Liver (tissue), 9 donors: Measurements from ENCODE around the gene BCL2L1. TPM values are rescaled to one million over a fixed set of nuclear protein-coding genes. Genes with fewer than 3 reads are reported as not detected.

Experiments used
- DNase-seq: peaks from one replicate; pipeline ENCODE4 v3.0.0-alpha.2; 2017; ENCODE audit warnings: low spot score
- H3K27ac ChIP-seq, 2 donors: one replicate each; pipeline ENCODE4 v1.7.0; 2013; ENCODE audit warnings: inconsistent platforms in 2 of 2, low read length in 2 of 2, control low read depth in 1 of 2, low read depth in 1 of 2, mild to moderate bottlenecking in 1 of 2
- H3K27me3 ChIP-seq, 4 donors: one replicate each; pipeline versions ENCODE4 v1.6.1 to v1.7.0; 2013; ENCODE audit warnings: low read length in 3 of 4, inconsistent platforms in 1 of 4, mild to moderate bottlenecking in 1 of 4, moderate library complexity in 1 of 4; ENCODE audit not compliant: control insufficient read depth in 4 of 4, insufficient read depth in 4 of 4
- H3K36me3 ChIP-seq, 4 donors: one replicate each; pipeline versions ENCODE4 v1.6.1 to v1.7.0; 2013; ENCODE audit warnings: low read length in 3 of 4, mild to moderate bottlenecking in 3 of 4, low read depth in 1 of 4, moderate library complexity in 1 of 4; ENCODE audit not compliant: control insufficient read depth in 4 of 4, insufficient read depth in 3 of 4
- H3K4me1 ChIP-seq, 4 donors: one replicate each; pipeline versions ENCODE4 v1.6.1 to v1.7.0; 2013; ENCODE audit warnings: low read length in 3 of 4, mild to moderate bottlenecking in 3 of 4, moderate library complexity in 1 of 4; ENCODE audit not compliant: control insufficient read depth in 4 of 4, insufficient read depth in 4 of 4
- H3K4me3 ChIP-seq, 3 donors: one replicate each; pipeline versions ENCODE4 v1.6.1 to v1.7.0; 2013; ENCODE audit warnings: low read length in 3 of 3, control low read depth in 1 of 3, low read depth in 1 of 3, mild to moderate bottlenecking in 1 of 3
- H3K9ac ChIP-seq, 2 donors: one replicate each; pipeline ENCODE4 v1.7.0; 2013; ENCODE audit warnings: low read length in 2 of 2, mild to moderate bottlenecking in 2 of 2, moderate library complexity in 2 of 2, control low read depth in 1 of 2, low read depth in 1 of 2
- H3K9me3 ChIP-seq, 4 donors: one replicate each; pipeline versions ENCODE4 v1.6.1 to v1.7.0; 2013; ENCODE audit warnings: low read length in 3 of 4; ENCODE audit not compliant: control insufficient read depth in 4 of 4
- ATF3 ChIP-seq: IDR thresholded peaks from 2 replicates; pipeline ENCODE4 v1.6.1; 2016; ENCODE audit warnings: antibody characterized with exemption
- CTCF ChIP-seq: fragments of 150-350 bp; IDR thresholded peaks from 2 replicates; pipeline ENCODE4 v1.5.1; 2017; ENCODE audit warnings: improper control_type of control experiment, low read depth, low read length; ENCODE audit not compliant: missing input control
- EGR1 ChIP-seq, 2 donors: IDR thresholded peaks; 2 replicates each; pipeline ENCODE4 v1.6.1; 2016 to 2018; ENCODE audit warnings: antibody characterized with exemption in 2 of 2, low read depth in 2 of 2
- FOXA1 ChIP-seq: IDR thresholded peaks from 2 replicates; pipeline ENCODE4 v1.6.1; 2016; ENCODE audit warnings: antibody characterized with exemption
- GABPA ChIP-seq, 2 donors: IDR thresholded peaks in 1 of 2; conservative IDR thresholded peaks in 1 of 2; 2 replicates each; pipeline ENCODE4 v1.6.1; 2016; ENCODE audit warnings: antibody characterized with exemption in 2 of 2, mild to moderate bottlenecking in 1 of 2, moderate library complexity in 1 of 2
- HNF4A ChIP-seq, 2 donors: conservative IDR thresholded peaks; 2 replicates each; pipeline ENCODE4 v1.6.1; 2016; ENCODE audit warnings: antibody characterized with exemption in 2 of 2, mild to moderate bottlenecking in 2 of 2
- HNF4G ChIP-seq: IDR thresholded peaks from 2 replicates; pipeline ENCODE4 v1.6.1; 2016; ENCODE audit warnings: antibody characterized with exemption
- JUND ChIP-seq, 2 donors: IDR thresholded peaks; 2 replicates each; pipeline ENCODE4 v1.6.1; 2016; ENCODE audit warnings: antibody characterized with exemption in 2 of 2
- MAX ChIP-seq: IDR thresholded peaks from 2 replicates; pipeline ENCODE4 v1.6.1; 2016; ENCODE audit warnings: antibody characterized with exemption
- RAD21 ChIP-seq, 2 donors: IDR thresholded peaks; 2 replicates each; pipeline ENCODE4 v1.6.1; 2016; ENCODE audit warnings: antibody characterized with exemption in 2 of 2, mild to moderate bottlenecking in 2 of 2
- REST ChIP-seq: IDR thresholded peaks from 2 replicates; pipeline ENCODE4 v1.6.1; 2016; ENCODE audit warnings: antibody characterized with exemption, mild to moderate bottlenecking
- RXRA ChIP-seq, 2 donors: IDR thresholded peaks; 2 replicates each; pipeline ENCODE4 v1.6.1; 2017 to 2018; ENCODE audit warnings: antibody characterized with exemption in 2 of 2, mild to moderate bottlenecking in 1 of 2
- SP1 ChIP-seq: IDR thresholded peaks from 2 replicates; pipeline ENCODE4 v1.6.1; 2018; ENCODE audit warnings: antibody characterized with exemption, mild to moderate bottlenecking
- TAF1 ChIP-seq: conservative IDR thresholded peaks from 2 replicates; pipeline ENCODE4 v1.6.1; 2016; ENCODE audit warnings: antibody characterized with exemption, mild to moderate bottlenecking
- YY1 ChIP-seq: IDR thresholded peaks from 2 replicates; pipeline ENCODE4 v1.6.1; 2016; ENCODE audit warnings: antibody characterized with exemption, mild to moderate bottlenecking
- WGBS: extraction: QIAGEN DNeasy Blood & Tissue Kit; methylation state at CpG from one replicate; pipeline ENCODE4 v1.1.7; 2013; 5-methylcytosine and 5-hydroxymethylcytosine counted together
- polyA plus RNA-seq, 2 donors: library from polyadenylated mRNA; stranded (reverse) in 1 of 2; unstranded in 1 of 2; fragments of 200-250 nt in 1 of 2; fragments of >200 nt in 1 of 2; fragmentation: Nextera tagmentation in 1 of 2; extraction: Ambion mirVana in 1 of 2; gene quantifications; one replicate each; pipeline versions ENCODE4 v1.2.1 to v1.2.3, GENCODE V29; 2013 to 2015
- total RNA-seq, 2 donors: library from RNA; depleted of rRNA; stranded (reverse); fragments of >200 nt; gene quantifications; one replicate each; pipeline ENCODE4 v1.2.3, GENCODE V29; 2014
- donor health status: healthy.
- donor health status: healthy.
- donor health status: healthy.
- donor health status: healthy.
- donor health status: healthy.

Gene BCL2L1
- total and polyA plus RNA-seq, 4 donors, result 29.7 to 124 (median 46.0) TPM

GRCh38 chr20:31720486-31721407 lies 1.9 kb downstream of the BCL2L1 start:
- Histone ChIP-seq H3K4me1 (peaks cover 7 to 56% (median 32%) of the 10 kb centered on the region in 4 donors), H3K27ac (peak overlapping the region; percentile 93 to 97), H3K9me3 (no peaks in the 10 kb centered on the region), H3K9ac (peak overlapping the region; percentile 92 to 93), H3K36me3 (peaks cover 0 to 5% (median 1%) of the 10 kb centered on the region in 4 donors), H3K4me3 (peak overlapping the region; percentile 93 to 96 (median 93)), H3K27me3 (no peaks in the 10 kb centered on the region)
- TF ChIP-seq JUND (IDR thresholded peaks at IDR 0.05), result no peak
- TF ChIP-seq RXRA (IDR thresholded peaks at IDR 0.05), result peak; percentile 45 to 53
- TF ChIP-seq CTCF, result peak; percentile 4
- TF ChIP-seq HNF4G, result peak; percentile 50
- TF ChIP-seq ATF3, result no peak
- no peak for TF ChIP-seq FOXA1
- TF ChIP-seq REST, result no peak
- no peak for TF ChIP-seq EGR1 (IDR thresholded peaks at IDR 0.05; ENCODE audit: low read depth in 2 of 2)
- TF ChIP-seq GABPA (IDR thresholded peaks at IDR 0.05 in 1 of 2, conservative IDR thresholded peaks at IDR 0.05 in 1 of 2), result no peak
- peak; percentile 79 to 90 for TF ChIP-seq HNF4A (conservative IDR thresholded peaks at IDR 0.05)
- TF ChIP-seq TAF1, result no peak
- TF ChIP-seq YY1, result no peak
- no peak for TF ChIP-seq MAX
- TF ChIP-seq RAD21 (IDR thresholded peaks at IDR 0.05), result peak; percentile 21 to 42
- peak; percentile 52 for TF ChIP-seq SP1
- DNase-seq, result peak; percentile 62
- 6% methylated on average over 7 of the region's 7 CpGs for WGBS
